GM23338 (cell line): ENCODE results near the gene KCNQ5.

Source experiments
- EZH2 ChIP-seq: fragments of 200-600 bp; sonication (generic); IDR thresholded peaks from one replicate; pipeline ENCODE4 v1.8.0; 2017; ENCODE audit warnings: antibody characterized with exemption, mild to moderate bottlenecking, low read depth; ENCODE audit not compliant: unreplicated experiment
- JUNB ChIP-seq: IDR thresholded peaks from one replicate; pipeline ENCODE4 v1.6.1; 2016; ENCODE audit warnings: antibody characterized with exemption; ENCODE audit not compliant: unreplicated experiment
- POLR2AphosphoS5 ChIP-seq: IDR thresholded peaks from 2 replicates; pipeline ENCODE4 v1.6.1; 2016; ENCODE audit warnings: antibody characterized with exemption, low read depth
- REST ChIP-seq: IDR thresholded peaks from one replicate; pipeline ENCODE4 v1.6.1; 2018; ENCODE audit warnings: antibody characterized with exemption; ENCODE audit not compliant: unreplicated experiment
- TF ChIP-seq, protein P1 (sequence below), 2 experiments: fragments of 200-600 bp in 1 of 2; sonication (generic) in 1 of 2; conservative IDR thresholded peaks; 2 replicates each; pipeline versions ENCODE4 v1.5.1 to v1.6.1; 2016 to 2017; ENCODE audit warnings: antibody characterized with exemption in 2 of 2, low read depth in 2 of 2, mild to moderate bottlenecking in 2 of 2, moderate library complexity in 1 of 2
- TF ChIP-seq, protein P2 (sequence below): IDR thresholded peaks from 2 replicates; pipeline ENCODE4 v1.6.1; 2016; ENCODE audit warnings: antibody characterized with exemption

DNA sequence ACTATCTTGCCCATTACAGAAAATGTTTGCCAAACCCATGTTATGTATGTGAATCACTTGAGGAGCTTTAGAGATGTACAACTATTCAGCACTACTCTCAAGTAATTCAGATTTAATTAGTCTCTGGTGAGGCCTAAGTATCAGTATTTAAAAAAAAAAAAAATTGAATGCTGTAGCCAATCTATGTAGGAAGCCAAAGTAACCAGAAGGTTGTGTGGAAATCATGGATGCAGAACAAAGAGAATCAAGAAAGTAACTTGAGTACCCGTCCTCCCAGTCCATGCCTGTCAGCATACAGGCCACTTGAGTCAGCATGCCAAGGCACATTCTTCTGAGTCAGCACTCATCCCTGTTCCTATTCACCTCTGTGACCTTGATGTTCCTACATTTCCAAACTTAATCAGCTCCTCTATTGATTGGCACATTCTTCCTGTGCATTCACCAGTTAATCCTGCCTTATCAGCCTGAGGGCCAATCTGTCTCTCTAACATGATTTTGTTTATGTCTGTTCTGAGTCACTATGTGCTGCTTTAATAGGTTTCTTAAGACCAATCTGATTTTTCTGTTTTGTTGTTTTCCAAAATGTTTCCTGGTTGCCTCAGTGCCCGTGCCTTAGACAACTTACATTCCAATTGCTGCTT is 165.6 kb downstream of the KCNQ5 start:
- TF ChIP-seq REST (no peak), EZH2 (no peak), JUNB (no peak), POLR2AphosphoS5 (no peak)
- TF ChIP-seq, protein P1, sequence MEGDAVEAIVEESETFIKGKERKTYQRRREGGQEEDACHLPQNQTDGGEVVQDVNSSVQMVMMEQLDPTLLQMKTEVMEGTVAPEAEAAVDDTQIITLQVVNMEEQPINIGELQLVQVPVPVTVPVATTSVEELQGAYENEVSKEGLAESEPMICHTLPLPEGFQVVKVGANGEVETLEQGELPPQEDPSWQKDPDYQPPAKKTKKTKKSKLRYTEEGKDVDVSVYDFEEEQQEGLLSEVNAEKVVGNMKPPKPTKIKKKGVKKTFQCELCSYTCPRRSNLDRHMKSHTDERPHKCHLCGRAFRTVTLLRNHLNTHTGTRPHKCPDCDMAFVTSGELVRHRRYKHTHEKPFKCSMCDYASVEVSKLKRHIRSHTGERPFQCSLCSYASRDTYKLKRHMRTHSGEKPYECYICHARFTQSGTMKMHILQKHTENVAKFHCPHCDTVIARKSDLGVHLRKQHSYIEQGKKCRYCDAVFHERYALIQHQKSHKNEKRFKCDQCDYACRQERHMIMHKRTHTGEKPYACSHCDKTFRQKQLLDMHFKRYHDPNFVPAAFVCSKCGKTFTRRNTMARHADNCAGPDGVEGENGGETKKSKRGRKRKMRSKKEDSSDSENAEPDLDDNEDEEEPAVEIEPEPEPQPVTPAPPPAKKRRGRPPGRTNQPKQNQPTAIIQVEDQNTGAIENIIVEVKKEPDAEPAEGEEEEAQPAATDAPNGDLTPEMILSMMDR (conservative IDR thresholded peaks at IDR 0.05; ENCODE audit: low read depth in 2 of 2), result no peak
- TF ChIP-seq, protein P2, sequence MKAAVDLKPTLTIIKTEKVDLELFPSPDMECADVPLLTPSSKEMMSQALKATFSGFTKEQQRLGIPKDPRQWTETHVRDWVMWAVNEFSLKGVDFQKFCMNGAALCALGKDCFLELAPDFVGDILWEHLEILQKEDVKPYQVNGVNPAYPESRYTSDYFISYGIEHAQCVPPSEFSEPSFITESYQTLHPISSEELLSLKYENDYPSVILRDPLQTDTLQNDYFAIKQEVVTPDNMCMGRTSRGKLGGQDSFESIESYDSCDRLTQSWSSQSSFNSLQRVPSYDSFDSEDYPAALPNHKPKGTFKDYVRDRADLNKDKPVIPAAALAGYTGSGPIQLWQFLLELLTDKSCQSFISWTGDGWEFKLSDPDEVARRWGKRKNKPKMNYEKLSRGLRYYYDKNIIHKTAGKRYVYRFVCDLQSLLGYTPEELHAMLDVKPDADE, result no peak
